Inferior parietal cortex (tissue), 1 donor: ENCODE results near the gene RANBP6.
A peak's percentile ranks its signal among the peaks of the same experiment; 100 is the strongest.
"Not testable (repeated sequence)": the region's sequence is repeated elsewhere in the genome, so short reads cannot be mapped to it uniquely, and the experiment has no call there.

Experiments
- DNase-seq: peaks from one replicate; pipeline ENCODE4 v3.0.0-alpha.2; 2016; ENCODE audit errors: extremely low spot score

Gene RANBP6

GRCh38 chr9:6015278-6016157 is at the start of gene RANBP6:
RANBP6 (minus strand) TSS chr9:6015624; CDS start chr9:6015607, 17 bp downstream.
- peak; percentile 87 for DNase-seq

- DNase-seq, result not testable (repeated sequence)
Observed at GRCh38 chr9:6063146-6063545, 47.7 kb upstream of the RANBP6 start.

- no peak for DNase-seq
Observed at GRCh38 chr9:6055666-6056065, 40.2 kb upstream of the RANBP6 start.

GRCh38 chr9:6055216-6055615 is 39.8 kb upstream of the RANBP6 start:
- DNase-seq, result peak; percentile 86

- peak; percentile 81 for DNase-seq
Observed at GRCh38 chr9:6054280-6055099, 39.1 kb upstream of the RANBP6 start.

- DNase-seq, result no peak
Observed at GRCh38 chr9:6052293-6052919, 37.0 kb upstream of the RANBP6 start.

GRCh38 chr9:6051511-6051950 is 36.1 kb upstream of the RANBP6 start:
- DNase-seq, result no peak

- DNase-seq, result no peak
Observed at GRCh38 chr9:6049798-6050197, 34.4 kb upstream of the RANBP6 start.

- no peak for DNase-seq
Observed at GRCh38 chr9:6048039-6048438, 32.6 kb upstream of the RANBP6 start.

GRCh38 chr9:6047020-6047419 is 31.6 kb upstream of the RANBP6 start:
- DNase-seq, result no peak

- no peak for DNase-seq
Observed at GRCh38 chr9:6045364-6045763, 29.9 kb upstream of the RANBP6 start.

GRCh38 chr9:6040077-6040476 is 24.7 kb upstream of the RANBP6 start:
- no peak for DNase-seq

GRCh38 chr9:6036391-6036790 is 21.0 kb upstream of the RANBP6 start:
- DNase-seq, result no peak

GRCh38 chr9:6034954-6035353 is 19.5 kb upstream of the RANBP6 start:
- DNase-seq, result no peak

GRCh38 chr9:6029604-6030274 is 14.3 kb upstream of the RANBP6 start:
- no peak for DNase-seq

- no peak for DNase-seq
Observed at GRCh38 chr9:6024035-6024554, 8.7 kb upstream of the RANBP6 start.

- DNase-seq, result not testable (repeated sequence)
Observed at GRCh38 chr9:6016975-6017374, 1.6 kb upstream of the RANBP6 start.

GRCh38 chr9:6014670-6015270 is 654 bp downstream of the RANBP6 start:
- no peak for DNase-seq

GRCh38 chr9:6008169-6008979 is 7.0 kb downstream of the RANBP6 start:
- peak; percentile 97 for DNase-seq

GRCh38 chr9:6007770-6008168 is 7.7 kb downstream of the RANBP6 start:
- DNase-seq, result no peak
